GM12864 (cell line): ENCODE measurements around the gene TSHR.

Source experiments
- DNase-seq: peaks from one replicate; pipeline ENCODE4 v3.0.0-alpha.2; 2011; ENCODE audit warnings: low read depth
- H3K4me3 ChIP-seq: 2 replicates; pipeline ENCODE4 v1.5.1; 2011; ENCODE audit warnings: mild to moderate bottlenecking, low read depth, low read length, control low read depth
- CTCF ChIP-seq: IDR thresholded peaks from 2 replicates; pipeline ENCODE4 v1.5.1; 2011; ENCODE audit warnings: low read depth, mild to moderate bottlenecking, moderate library complexity, low read length, control low read depth, inconsistent platforms; ENCODE audit errors: missing control alignments

TSHR gene

GRCh38 chr14:81193924-81194633 is 238.7 kb downstream of the TSHR start:
- no peak overlapping the region for H3K4me3 ChIP-seq
- no peak for DNase-seq
- no peak for TF ChIP-seq CTCF
